NCI-H2171 (cell line): ENCODE data around the gene ATP9B.

ENCODE experiments used
- DNase-seq: peaks from one replicate; lab custom pipeline; 2025; lab: John Stamatoyannopoulos, UW

The ATP9B gene

GRCh38 chr18:79397830-79398761 is 328.9 kb downstream of the ATP9B start:
- no peak for DNase-seq

- no peak for DNase-seq
These were observed 330.3 kb downstream of the ATP9B start for GRCh38 chr18:79399275-79400081.

GRCh38 chr18:79400091-79400590 is 330.9 kb downstream of the ATP9B start:
- no peak for DNase-seq

- DNase-seq, result no peak
These were observed 331.6 kb downstream of the ATP9B start for GRCh38 chr18:79400591-79401381.

- no peak for DNase-seq
These were observed 332.5 kb downstream of the ATP9B start for GRCh38 chr18:79401494-79402208.

- DNase-seq, result no peak
These were observed 333.0 kb downstream of the ATP9B start for GRCh38 chr18:79402209-79402576.

- no peak for DNase-seq
These were observed 334.0 kb downstream of the ATP9B start for GRCh38 chr18:79402977-79403722.

- DNase-seq, result no peak
These were observed 334.8 kb downstream of the ATP9B start for GRCh38 chr18:79403723-79404566.

GRCh38 chr18:79404567-79404910 is 335.3 kb downstream of the ATP9B start:
- DNase-seq, result no peak

- no peak for DNase-seq
These were observed 336.0 kb downstream of the ATP9B start for GRCh38 chr18:79405019-79405780.

GRCh38 chr18:79405781-79406575 is 336.8 kb downstream of the ATP9B start:
- DNase-seq, result no peak

- no peak for DNase-seq
These were observed 337.5 kb downstream of the ATP9B start for GRCh38 chr18:79406708-79407107.

- no peak for DNase-seq
These were observed 340.1 kb downstream of the ATP9B start for GRCh38 chr18:79409313-79409712.

GRCh38 chr18:79410171-79410641 is 341.0 kb downstream of the ATP9B start:
- DNase-seq, result no peak

- DNase-seq, result no peak
These were observed 341.8 kb downstream of the ATP9B start for GRCh38 chr18:79410731-79411613.

- DNase-seq, result peak; percentile 54
These were observed 342.7 kb downstream of the ATP9B start for GRCh38 chr18:79411614-79412526.
